SK-N-SH (cell line): ENCODE measurements around the gene CCDC149. TPM values are rescaled to one million over a fixed set of nuclear protein-coding genes. Genes with fewer than 3 reads are reported as not detected.
A peak's percentile ranks its signal among the peaks of the same experiment; 100 is the strongest.

Experiments
- CTCF ChIA-PET: fragments of 300-600, 350-600 bp; formaldehyde crosslinking; extraction: SDS; loops from one replicate; lab custom pipeline; 2021; lab: Yijun Ruan, JAX
- POLR2A ChIA-PET: fragments of 350-600 bp; sonication (Branson Sonifier 250); formaldehyde crosslinking; extraction: SDS; loops from one replicate; lab custom pipeline; 2020; ENCODE audit warnings: antibody characterized with exemption, inconsistent platforms; lab: Yijun Ruan, JAX
- DNase-seq: peaks from one replicate; pipeline ENCODE4 v3.0.0; 2012
- H2AFZ ChIP-seq: fragments of 200-600 bp; sonication (generic); 2 replicates; pipeline ENCODE4 v1.8.1; 2016; ENCODE audit warnings: antibody characterized with exemption, mild to moderate bottlenecking, low read depth
- H3F3A ChIP-seq: fragments of 200-600 bp; sonication (generic); replicated peaks from 2 replicates; pipeline ENCODE3; 2016; ENCODE audit warnings: antibody characterized with exemption, mild to moderate bottlenecking; ENCODE audit not compliant: insufficient read depth
- H3K27ac ChIP-seq, 2 experiments: fragments of 200-500 bp in 1 of 2; fragments of 200-600 bp in 1 of 2; sonication (Bioruptor generic) in 1 of 2; sonication (generic), shearing (Covaris generic) in 1 of 2; 2 replicates each; pipeline versions ENCODE4 v1.5.1 to v1.6.1; 2014 to 2016; ENCODE audit warnings: low read depth in 2 of 2, inconsistent platforms in 1 of 2, low read length in 1 of 2, mild to moderate bottlenecking in 1 of 2, mixed read lengths in 1 of 2
- H3K27me3 ChIP-seq: fragments of 200-600 bp; sonication (generic), shearing (Covaris generic); 2 replicates; pipeline ENCODE4 v1.6.1; 2016; ENCODE audit warnings: mixed run types; ENCODE audit not compliant: insufficient read depth
- H3K36me3 ChIP-seq, 2 experiments: fragments of 200-500 bp in 1 of 2; fragments of 200-600 bp in 1 of 2; sonication (Bioruptor generic) in 1 of 2; sonication (generic) in 1 of 2; replicated peaks in 1 of 2; 2 replicates each; pipeline versions ENCODE3 to v1.5.1; 2014 to 2016; ENCODE audit warnings: low read length in 1 of 2, mild to moderate bottlenecking in 1 of 2; ENCODE audit not compliant: insufficient read depth in 2 of 2, control insufficient read depth in 1 of 2
- H3K4me1 ChIP-seq, 2 experiments: fragments of 200-500 bp in 1 of 2; fragments of 200-600 bp in 1 of 2; sonication (Bioruptor generic) in 1 of 2; sonication (generic), shearing (Covaris generic) in 1 of 2; 2 replicates each; pipeline versions ENCODE4 v1.5.1 to v1.6.1; 2014 to 2016; ENCODE audit warnings: low read depth in 1 of 2, low read length in 1 of 2, mixed run types in 1 of 2; ENCODE audit not compliant: insufficient read depth in 2 of 2, control insufficient read depth in 1 of 2
- H3K4me2 ChIP-seq: fragments of 200-600 bp; sonication (generic), shearing (Covaris generic); 2 replicates; pipeline ENCODE4 v1.6.1; 2017; ENCODE audit warnings: mixed run types
- H3K4me3 ChIP-seq, 2 experiments: fragments of 200-500 bp in 1 of 2; fragments of 200-600 bp in 1 of 2; sonication (Bioruptor generic) in 1 of 2; sonication (generic), shearing (Covaris generic) in 1 of 2; 2 replicates each; pipeline versions ENCODE4 v1.5.1 to v1.8.1; 2014 to 2016; ENCODE audit warnings: low read depth in 2 of 2, inconsistent platforms in 1 of 2, low read length in 1 of 2, mild to moderate bottlenecking in 1 of 2, mixed read lengths in 1 of 2, moderate library complexity in 1 of 2
- H3K79me2 ChIP-seq: fragments of 200-600 bp; sonication (generic); 2 replicates; pipeline ENCODE4 v1.8.1; 2017; ENCODE audit warnings: mild to moderate bottlenecking; ENCODE audit not compliant: insufficient read depth
- H3K9ac ChIP-seq: fragments of 200-600 bp; sonication (generic); 2 replicates; pipeline ENCODE4 v1.6.1; 2017; ENCODE audit warnings: mixed run types
- H3K9me2 ChIP-seq: fragments of 200-600 bp; sonication (generic); 2 replicates; pipeline ENCODE4 v1.6.1; 2017; ENCODE audit warnings: mixed run types
- H3K9me3 ChIP-seq: fragments of 200-600 bp; sonication (generic); 2 replicates; pipeline ENCODE4 v1.6.1; 2017; ENCODE audit warnings: mixed run types, mild to moderate bottlenecking, moderate library complexity
- H4K20me1 ChIP-seq: fragments of 200-600 bp; sonication (generic); 2 replicates; pipeline ENCODE4 v1.6.1; 2017; ENCODE audit warnings: mild to moderate bottlenecking, mixed run types; ENCODE audit not compliant: insufficient read depth
- FOSL2 ChIP-seq: IDR thresholded peaks from 2 replicates; pipeline ENCODE4 v1.4.0; 2012; ENCODE audit warnings: low read depth, mild to moderate bottlenecking, moderate library complexity, borderline replicate concordance
- FOXJ3 ChIP-seq: sonication (generic); formaldehyde crosslinking; IDR thresholded peaks from 2 replicates; pipeline ENCODE4 v1.5.1; 2020; ENCODE audit warnings: mild to moderate bottlenecking, missing genetic modification reagents
- FOXM1 ChIP-seq: IDR thresholded peaks from 2 replicates; pipeline ENCODE4 v1.4.0; 2012; ENCODE audit warnings: low read depth, mild to moderate bottlenecking
- GATA2 ChIP-seq: sonication (generic); formaldehyde crosslinking; IDR thresholded peaks from 2 replicates; pipeline ENCODE4 v1.5.0; 2020; ENCODE audit warnings: mild to moderate bottlenecking, missing genetic modification reagents
- MEF2A ChIP-seq: IDR thresholded peaks from 2 replicates; pipeline ENCODE4 v1.4.0; 2012; ENCODE audit warnings: low read depth, borderline replicate concordance
- NFIC ChIP-seq: IDR thresholded peaks from 2 replicates; pipeline ENCODE4 v1.4.0; 2012; ENCODE audit warnings: borderline replicate concordance
- POLR2AphosphoS5 ChIP-seq: IDR thresholded peaks from 2 replicates; pipeline ENCODE4 v1.6.1; 2012; ENCODE audit warnings: low read depth, low read length
- RCOR1 ChIP-seq: fragments of 150-350 bp; IDR thresholded peaks from 2 replicates; pipeline ENCODE4 v1.6.1; 2017; ENCODE audit warnings: antibody characterized with exemption, low read length
- RXRA ChIP-seq: IDR thresholded peaks from 2 replicates; pipeline ENCODE4 v1.4.0; 2012; ENCODE audit warnings: low read depth, mild to moderate bottlenecking, borderline replicate concordance
- TAF1 ChIP-seq: IDR thresholded peaks from 2 replicates; pipeline ENCODE4 v1.6.1; 2012; ENCODE audit warnings: low read depth, mild to moderate bottlenecking, low read length, moderate library complexity, borderline replicate concordance
- TCF12 ChIP-seq: IDR thresholded peaks from 2 replicates; pipeline ENCODE4 v1.4.0; 2012
- TEAD4 ChIP-seq: IDR thresholded peaks from 2 replicates; pipeline ENCODE4 v1.4.0; 2012; ENCODE audit warnings: mild to moderate bottlenecking, borderline replicate concordance; ENCODE audit not compliant: insufficient read depth
- WGBS: methylation state at CpG from one replicate; pipeline ENCODE4 v1.1.6; 2017; ENCODE audit warnings: low lambda C conversion rate; 5-methylcytosine and 5-hydroxymethylcytosine counted together
- polyA plus RNA-seq, 3 experiments: library from polyadenylated mRNA; depleted of rRNA; stranded (reverse); fragments of >200 nt; gene quantifications; 2 replicates each; pipeline ENCODE4 v1.2.3, GENCODE V29; 2012
- TF ChIP-seq, protein P1 (sequence below): IDR thresholded peaks from 2 replicates; pipeline ENCODE4 v1.6.1; 2012; ENCODE audit warnings: mild to moderate bottlenecking, low read depth, low read length, moderate library complexity
- TF ChIP-seq, protein P2 (sequence below): fragments of 150-350 bp; IDR thresholded peaks from 2 replicates; pipeline ENCODE4 v1.6.1; 2016; ENCODE audit warnings: mild to moderate bottlenecking, low read depth, low read length
- TF ChIP-seq, protein P3 (sequence below): IDR thresholded peaks from 2 replicates; pipeline ENCODE4 v1.4.0; 2012; ENCODE audit warnings: low read depth, borderline replicate concordance

The CCDC149 gene
- polyA plus RNA-seq, 1 of the 3 experiments (the other 2 are of a cell fraction), result 5.5 TPM

GRCh38 chr4:24795666-24796381 is 117.0 kb downstream of the CCDC149 start:
- DNase-seq, result no peak
- H3K9me2 ChIP-seq, result no peaks in the 10 kb centered on the region
- peak overlapping the region; percentile 30 to 46; a peak in 3 of 4 replicates for H3K4me3 ChIP-seq
- H3K79me2 ChIP-seq, result no peaks in the 10 kb centered on the region
- POLR2A ChIA-PET, result no interaction called here
- 40% methylated on average over 9 of the region's 9 CpGs for whole genome bisulfite sequencing
- H3K27me3 ChIP-seq, result no peaks in the 10 kb centered on the region
- peak overlapping the region; percentile 77 for H3K4me2 ChIP-seq
- no peak for TF ChIP-seq GATA2
- TF ChIP-seq, protein P1, sequence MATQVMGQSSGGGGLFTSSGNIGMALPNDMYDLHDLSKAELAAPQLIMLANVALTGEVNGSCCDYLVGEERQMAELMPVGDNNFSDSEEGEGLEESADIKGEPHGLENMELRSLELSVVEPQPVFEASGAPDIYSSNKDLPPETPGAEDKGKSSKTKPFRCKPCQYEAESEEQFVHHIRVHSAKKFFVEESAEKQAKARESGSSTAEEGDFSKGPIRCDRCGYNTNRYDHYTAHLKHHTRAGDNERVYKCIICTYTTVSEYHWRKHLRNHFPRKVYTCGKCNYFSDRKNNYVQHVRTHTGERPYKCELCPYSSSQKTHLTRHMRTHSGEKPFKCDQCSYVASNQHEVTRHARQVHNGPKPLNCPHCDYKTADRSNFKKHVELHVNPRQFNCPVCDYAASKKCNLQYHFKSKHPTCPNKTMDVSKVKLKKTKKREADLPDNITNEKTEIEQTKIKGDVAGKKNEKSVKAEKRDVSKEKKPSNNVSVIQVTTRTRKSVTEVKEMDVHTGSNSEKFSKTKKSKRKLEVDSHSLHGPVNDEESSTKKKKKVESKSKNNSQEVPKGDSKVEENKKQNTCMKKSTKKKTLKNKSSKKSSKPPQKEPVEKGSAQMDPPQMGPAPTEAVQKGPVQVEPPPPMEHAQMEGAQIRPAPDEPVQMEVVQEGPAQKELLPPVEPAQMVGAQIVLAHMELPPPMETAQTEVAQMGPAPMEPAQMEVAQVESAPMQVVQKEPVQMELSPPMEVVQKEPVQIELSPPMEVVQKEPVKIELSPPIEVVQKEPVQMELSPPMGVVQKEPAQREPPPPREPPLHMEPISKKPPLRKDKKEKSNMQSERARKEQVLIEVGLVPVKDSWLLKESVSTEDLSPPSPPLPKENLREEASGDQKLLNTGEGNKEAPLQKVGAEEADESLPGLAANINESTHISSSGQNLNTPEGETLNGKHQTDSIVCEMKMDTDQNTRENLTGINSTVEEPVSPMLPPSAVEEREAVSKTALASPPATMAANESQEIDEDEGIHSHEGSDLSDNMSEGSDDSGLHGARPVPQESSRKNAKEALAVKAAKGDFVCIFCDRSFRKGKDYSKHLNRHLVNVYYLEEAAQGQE, result no peak
- no peak for TF ChIP-seq RXRA
- TF ChIP-seq TAF1, result no peak
- no peak for TF ChIP-seq POLR2AphosphoS5
- TF ChIP-seq, protein P2, sequence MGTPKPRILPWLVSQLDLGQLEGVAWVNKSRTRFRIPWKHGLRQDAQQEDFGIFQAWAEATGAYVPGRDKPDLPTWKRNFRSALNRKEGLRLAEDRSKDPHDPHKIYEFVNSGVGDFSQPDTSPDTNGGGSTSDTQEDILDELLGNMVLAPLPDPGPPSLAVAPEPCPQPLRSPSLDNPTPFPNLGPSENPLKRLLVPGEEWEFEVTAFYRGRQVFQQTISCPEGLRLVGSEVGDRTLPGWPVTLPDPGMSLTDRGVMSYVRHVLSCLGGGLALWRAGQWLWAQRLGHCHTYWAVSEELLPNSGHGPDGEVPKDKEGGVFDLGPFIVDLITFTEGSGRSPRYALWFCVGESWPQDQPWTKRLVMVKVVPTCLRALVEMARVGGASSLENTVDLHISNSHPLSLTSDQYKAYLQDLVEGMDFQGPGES, result no peak
- no peak for TF ChIP-seq RCOR1
- no peak for TF ChIP-seq FOXM1
- no peak for TF ChIP-seq NFIC
- no peak for TF ChIP-seq TCF12
- no peak for TF ChIP-seq FOXJ3 (CRISPR knock-in tag)
- no peak for TF ChIP-seq TEAD4
- TF ChIP-seq, protein P3, sequence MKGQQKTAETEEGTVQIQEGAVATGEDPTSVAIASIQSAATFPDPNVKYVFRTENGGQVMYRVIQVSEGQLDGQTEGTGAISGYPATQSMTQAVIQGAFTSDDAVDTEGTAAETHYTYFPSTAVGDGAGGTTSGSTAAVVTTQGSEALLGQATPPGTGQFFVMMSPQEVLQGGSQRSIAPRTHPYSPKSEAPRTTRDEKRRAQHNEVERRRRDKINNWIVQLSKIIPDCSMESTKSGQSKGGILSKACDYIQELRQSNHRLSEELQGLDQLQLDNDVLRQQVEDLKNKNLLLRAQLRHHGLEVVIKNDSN, result no peak
- TF ChIP-seq MEF2A, result no peak
- TF ChIP-seq FOSL2, result no peak
- CTCF ChIA-PET, result interaction anchor here (0.6 kb wide), 1 partner anchor 12 kb away, joined by 3 read pairs; no protein-coding TSS in a partner anchor
- H2AFZ ChIP-seq, result peak overlapping the region; percentile 82
- no peaks in the 10 kb centered on the region for H4K20me1 ChIP-seq
- H3F3A ChIP-seq, result peaks cover 15% of the 10 kb centered on the region
- peak overlapping the region; percentile 45; the same call in 1 of the 2 replicates for H3K9ac ChIP-seq
- H3K4me1 ChIP-seq, result peaks cover 2 to 11% of the 10 kb centered on the region in 2 experiments; a peak in 2 of 4 replicates
- H3K27ac ChIP-seq, result peak overlapping the region; percentile 6 to 72; a peak in 3 of 4 replicates
- H3K9me3 ChIP-seq, result no peaks in the 10 kb centered on the region
- no peaks in the 10 kb centered on the region for H3K36me3 ChIP-seq
